Gastrocnemius medialis (tissue), 4 donors: ENCODE results near the gene ELOVL7.

Experiments
- CTCF ChIP-seq, 5 experiments: fragments of 450-650 bp in 3 of 5; fragments of 200-600 bp in 2 of 5; sonication (generic) in 2 of 5; IDR thresholded peaks in 4 of 5; conservative IDR thresholded peaks in 1 of 5; 1 replicate in 4 of 5; 2 replicates in 1 of 5; pipeline ENCODE4 v1.5.1; 2016 to 2019; ENCODE audit warnings: antibody characterized with exemption in 5 of 5, mild to moderate bottlenecking in 3 of 5, moderate library complexity in 3 of 5
- POLR2A ChIP-seq, 2 donors: fragments of 450-650 bp; IDR thresholded peaks; one replicate each; pipeline ENCODE4 v1.6.1; 2017; ENCODE audit warnings: antibody characterized with exemption in 2 of 2, mild to moderate bottlenecking in 2 of 2, moderate library complexity in 2 of 2

GRCh38 chr5:60830581-60831127 lies 13.4 kb downstream of the ELOVL7 start:
- TF ChIP-seq CTCF (IDR thresholded peaks at IDR 0.05 in 4 of 5, conservative IDR thresholded peaks at IDR 0.05 in 1 of 5) = no peak
- TF ChIP-seq POLR2A (IDR thresholded peaks at IDR 0.05) = no peak
